NB4 (cell line): ENCODE results near the gene CUL4A.

ENCODE experiments used
- DNase-seq: peaks from one replicate; pipeline ENCODE4 v3.0.0; 2010; ENCODE audit warnings: low read depth
- H3K4me3 ChIP-seq: one replicate; pipeline ENCODE4 v1.5.1; 2011; ENCODE audit warnings: mild to moderate bottlenecking, low read depth, low read length, moderate library complexity
- MYC ChIP-seq: IDR thresholded peaks from 2 replicates; pipeline ENCODE4 v1.6.1; 2011; ENCODE audit warnings: low read depth, low read length
- POLR2A ChIP-seq: IDR thresholded peaks from 2 replicates; pipeline ENCODE4 v1.6.1; 2011; ENCODE audit warnings: mild to moderate bottlenecking; ENCODE audit not compliant: insufficient read length; ENCODE audit errors: extremely low read depth
- TF ChIP-seq, protein P1 (sequence below): IDR thresholded peaks from 2 replicates; pipeline ENCODE4 v1.6.1; 2011; ENCODE audit warnings: low read depth, low read length
- TF ChIP-seq, protein P2 (sequence below): IDR thresholded peaks from one replicate; pipeline ENCODE4 v1.5.1; 2012; ENCODE audit warnings: low read depth, low read length

The CUL4A gene

DNA sequence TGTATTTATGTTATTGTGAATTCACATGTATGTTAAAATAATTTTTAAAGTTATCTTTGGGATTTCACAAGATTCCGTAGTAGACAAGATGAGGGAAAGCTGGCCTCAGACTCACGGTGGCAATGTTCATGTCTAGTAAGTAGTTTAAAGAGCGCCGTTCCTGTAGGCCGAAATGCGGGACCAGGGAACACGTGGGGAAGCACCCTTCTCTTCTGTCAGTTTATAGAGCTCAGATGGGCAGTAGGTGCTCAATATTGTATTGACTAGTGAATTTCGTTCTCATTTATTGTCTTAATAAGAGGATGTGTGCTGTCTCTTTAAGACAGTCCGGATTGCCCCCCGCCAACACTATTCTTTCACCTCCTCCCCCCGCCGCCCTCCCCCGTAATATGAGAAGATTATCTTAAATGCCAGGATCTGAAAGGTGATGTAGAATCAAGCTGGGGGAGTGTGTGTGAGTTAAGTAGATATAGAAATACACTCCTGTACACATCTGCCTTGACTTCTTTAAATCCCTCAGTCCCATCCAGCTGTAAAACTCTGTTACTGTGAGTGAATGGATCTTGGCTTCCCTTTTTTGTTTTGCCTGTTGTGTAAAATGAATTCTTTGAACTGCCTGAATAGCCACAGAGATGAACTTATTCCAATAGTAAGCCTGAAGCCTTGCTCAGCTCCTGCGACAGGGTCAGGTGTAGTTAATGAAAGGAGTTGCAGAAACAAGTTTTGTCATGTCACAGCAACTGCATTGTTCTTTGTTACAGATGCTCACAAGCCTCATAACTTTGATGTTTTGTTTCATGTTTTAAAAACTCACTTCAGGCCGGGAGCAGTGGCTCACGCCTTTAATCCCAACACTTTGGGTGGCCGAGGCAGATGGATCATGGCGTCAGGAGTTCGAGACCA, 88.9 kb downstream of the CUL4A start:
- no peak for TF ChIP-seq POLR2A
- no peak for TF ChIP-seq MYC
- TF ChIP-seq, protein P1, sequence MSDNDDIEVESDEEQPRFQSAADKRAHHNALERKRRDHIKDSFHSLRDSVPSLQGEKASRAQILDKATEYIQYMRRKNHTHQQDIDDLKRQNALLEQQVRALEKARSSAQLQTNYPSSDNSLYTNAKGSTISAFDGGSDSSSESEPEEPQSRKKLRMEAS: peak; percentile 67
- TF ChIP-seq, protein P2, sequence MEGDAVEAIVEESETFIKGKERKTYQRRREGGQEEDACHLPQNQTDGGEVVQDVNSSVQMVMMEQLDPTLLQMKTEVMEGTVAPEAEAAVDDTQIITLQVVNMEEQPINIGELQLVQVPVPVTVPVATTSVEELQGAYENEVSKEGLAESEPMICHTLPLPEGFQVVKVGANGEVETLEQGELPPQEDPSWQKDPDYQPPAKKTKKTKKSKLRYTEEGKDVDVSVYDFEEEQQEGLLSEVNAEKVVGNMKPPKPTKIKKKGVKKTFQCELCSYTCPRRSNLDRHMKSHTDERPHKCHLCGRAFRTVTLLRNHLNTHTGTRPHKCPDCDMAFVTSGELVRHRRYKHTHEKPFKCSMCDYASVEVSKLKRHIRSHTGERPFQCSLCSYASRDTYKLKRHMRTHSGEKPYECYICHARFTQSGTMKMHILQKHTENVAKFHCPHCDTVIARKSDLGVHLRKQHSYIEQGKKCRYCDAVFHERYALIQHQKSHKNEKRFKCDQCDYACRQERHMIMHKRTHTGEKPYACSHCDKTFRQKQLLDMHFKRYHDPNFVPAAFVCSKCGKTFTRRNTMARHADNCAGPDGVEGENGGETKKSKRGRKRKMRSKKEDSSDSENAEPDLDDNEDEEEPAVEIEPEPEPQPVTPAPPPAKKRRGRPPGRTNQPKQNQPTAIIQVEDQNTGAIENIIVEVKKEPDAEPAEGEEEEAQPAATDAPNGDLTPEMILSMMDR: no peak
- DNase-seq: peak; percentile 53
- peak overlapping the region; percentile 98 for H3K4me3 ChIP-seq

DNA sequence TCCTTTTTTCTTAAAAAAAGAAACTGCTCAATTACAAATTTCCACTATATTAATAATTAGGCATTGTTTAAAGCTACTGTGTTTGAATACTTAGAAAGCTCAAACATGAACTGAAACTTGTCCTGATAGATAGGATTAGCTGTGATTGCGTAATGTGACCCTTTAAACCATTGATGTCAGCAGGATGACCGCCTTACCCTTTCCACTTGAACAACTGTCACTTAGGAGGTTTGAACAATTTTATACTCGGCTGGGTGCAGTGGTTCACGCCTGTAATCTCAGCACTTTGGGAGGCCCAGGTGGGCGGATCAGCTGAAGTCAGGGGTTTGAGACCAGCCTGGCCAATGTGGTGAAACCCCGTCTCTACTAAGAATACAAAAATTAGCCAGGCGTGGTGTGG, 90.5 kb downstream of the CUL4A start:
- no peak overlapping the region for H3K4me3 ChIP-seq
- TF ChIP-seq MYC (no peak), POLR2A (no peak)
- TF ChIP-seq, protein P1: no peak
- TF ChIP-seq, protein P2: no peak
- DNase-seq: peak; percentile 60

DNA sequence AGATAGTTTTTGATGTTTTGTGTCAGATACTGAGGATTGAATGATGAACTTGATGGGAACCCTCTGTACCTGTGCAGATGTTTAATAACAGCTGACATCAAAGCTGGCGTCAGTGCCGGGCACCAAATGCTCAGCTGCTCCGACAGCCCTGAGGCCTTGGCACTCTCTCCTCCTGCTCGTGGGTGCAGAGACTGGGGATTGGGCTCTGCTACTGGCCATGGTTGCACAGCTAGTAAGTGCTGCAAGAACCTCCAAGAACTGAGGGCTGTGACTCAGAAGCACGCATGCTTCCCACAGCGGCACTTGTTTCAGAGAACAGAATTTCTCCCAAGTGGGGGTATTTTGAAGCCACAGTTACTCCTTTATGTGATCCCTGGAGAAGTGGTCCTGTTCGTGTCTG, 93.6 kb downstream of the CUL4A start:
- H3K4me3 ChIP-seq: no peak overlapping the region
- TF ChIP-seq POLR2A: no peak
- TF ChIP-seq, protein P2: no peak
- no peak for TF ChIP-seq MYC
- TF ChIP-seq, protein P1: no peak
- no peak for DNase-seq

DNA sequence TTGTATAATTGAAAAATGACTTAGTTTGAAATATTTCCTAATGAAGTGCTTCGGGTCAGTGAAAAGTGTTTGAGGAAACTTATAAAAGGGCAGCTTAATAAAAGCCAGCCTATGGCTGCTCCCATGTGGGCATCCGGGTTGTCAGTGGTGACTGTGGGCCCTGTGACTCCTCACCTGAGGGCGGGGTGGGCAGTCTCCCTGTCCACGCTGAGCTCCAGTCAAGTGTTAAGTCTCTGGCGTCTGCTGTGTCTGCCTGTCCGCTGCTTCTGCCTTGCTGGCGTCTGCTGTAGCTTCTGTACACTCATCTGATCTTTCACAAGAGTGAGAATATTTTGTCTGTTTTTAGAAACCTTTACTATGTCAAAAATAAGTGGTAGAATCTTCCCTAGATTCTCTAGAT, 94.7 kb downstream of the CUL4A start:
- TF ChIP-seq, protein P2: no peak
- TF ChIP-seq POLR2A (no peak), MYC (no peak)
- TF ChIP-seq, protein P1: no peak
- H3K4me3 ChIP-seq: no peak overlapping the region

DNA sequence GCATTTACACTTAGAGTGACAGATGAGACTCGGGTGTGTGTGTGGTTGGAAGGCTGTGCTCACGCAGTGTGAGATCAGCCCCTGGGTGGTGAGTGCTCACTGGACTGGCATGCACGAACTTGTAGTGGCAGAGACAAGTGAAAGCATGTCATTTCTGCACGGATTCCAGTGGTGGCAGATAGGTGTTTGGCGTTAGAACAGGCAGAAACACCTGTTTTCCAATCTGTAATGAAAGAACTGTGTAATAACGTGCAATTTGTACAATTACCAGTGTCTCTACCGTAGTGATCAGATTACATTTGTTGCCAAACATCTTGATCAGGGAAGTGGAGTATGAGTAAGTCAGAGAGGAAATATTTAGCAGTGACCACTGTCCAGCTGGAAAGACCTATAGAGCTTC, 95.8 kb downstream of the CUL4A start:
- TF ChIP-seq, protein P1: no peak
- TF ChIP-seq MYC: no peak
- TF ChIP-seq, protein P2: no peak
- no peak for TF ChIP-seq POLR2A
- no peak for DNase-seq
- no peak overlapping the region for H3K4me3 ChIP-seq

More for the DNA sequence above, 94.7 kb downstream of the CUL4A start:
- DNase-seq: no peak

DNA sequence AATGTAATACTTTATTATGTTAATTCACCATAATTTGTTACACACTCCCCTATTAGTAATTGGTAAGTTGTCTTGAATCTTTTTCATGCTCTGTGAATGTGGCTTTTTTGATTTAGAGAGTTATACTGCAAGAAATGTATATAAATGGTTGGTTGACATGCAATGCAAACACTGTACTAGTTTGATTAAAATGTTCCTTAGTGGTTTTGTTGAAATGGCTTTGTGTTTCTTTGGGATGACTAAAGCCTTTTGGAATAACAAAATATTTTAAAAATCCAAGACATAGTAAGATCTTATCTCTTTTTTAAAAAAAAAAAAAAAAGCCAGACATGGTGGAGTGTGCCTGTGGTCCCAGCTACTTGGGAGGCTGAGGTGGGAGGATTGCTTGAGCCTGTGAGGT, 98.1 kb downstream of the CUL4A start:
- no peak for DNase-seq

More for the DNA sequence above, 98.1 kb downstream of the CUL4A start:
- no peak for TF ChIP-seq MYC
- no peak for TF ChIP-seq POLR2A
- TF ChIP-seq, protein P2: no peak
- TF ChIP-seq, protein P1: no peak
- H3K4me3 ChIP-seq: no peak overlapping the region
